ENCODE measurements around the gene STRBP.

The STRBP gene

DNA sequence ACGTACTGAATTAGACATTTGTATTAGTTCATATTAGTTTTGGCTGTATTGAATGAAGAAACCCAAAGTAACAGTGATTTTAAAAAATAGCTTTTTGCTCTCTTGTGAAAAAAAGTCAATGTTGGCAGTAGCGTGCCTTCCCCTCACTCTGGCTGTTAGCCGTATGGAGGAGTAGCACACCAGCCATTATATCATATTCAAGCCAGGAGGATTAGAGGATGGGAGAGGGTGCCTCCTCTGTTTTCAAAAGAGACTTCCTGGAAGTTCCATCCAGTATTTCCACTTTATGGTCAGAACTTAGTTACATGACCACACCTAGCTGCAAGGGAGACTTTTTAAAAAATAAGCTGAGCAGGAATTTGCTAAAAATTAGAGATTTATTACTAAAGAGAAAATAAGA is 193.8 kb downstream of the STRBP start:
- no peak for FAIRE-seq
- DNase-seq (ENCODE audit: insufficient read length, low spot score), result no peak

DNA sequence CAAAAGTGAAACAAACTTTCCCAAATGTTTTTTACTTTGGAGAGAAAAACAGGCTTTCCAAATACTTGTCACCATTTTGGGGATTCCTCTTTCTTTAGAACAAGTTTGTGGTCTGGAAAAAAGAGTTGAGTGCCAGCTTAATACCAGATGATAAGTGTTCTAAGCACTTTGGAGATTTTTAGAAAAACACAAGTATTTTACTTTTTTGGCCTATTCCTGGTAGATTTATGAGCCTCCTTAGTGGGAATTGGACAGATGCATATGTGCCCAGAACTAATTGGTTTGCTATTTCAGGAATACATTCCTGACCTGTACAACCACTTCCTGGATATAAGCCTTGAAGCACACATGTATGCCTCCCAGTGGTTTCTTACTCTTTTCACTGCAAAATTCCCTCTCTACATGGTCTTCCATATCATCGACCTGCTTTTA is 194.4 kb downstream of the STRBP start:
- DNase-seq (ENCODE audit: insufficient read length, low spot score) (no peak), FAIRE-seq (no peak)

- DNase-seq (ENCODE audit: insufficient read length, low spot score) (no peak), FAIRE-seq (no peak)
These were observed 194.9 kb downstream of the STRBP start for GRCh38 chr9:123073441-123073840.

- DNase-seq (ENCODE audit: insufficient read length, low spot score) (no peak), FAIRE-seq (no peak)
These were observed 195.9 kb downstream of the STRBP start for GRCh38 chr9:123072407-123072995.

Measured in HTR-8/SVneo (cell line).